ENCODE measurements around the gene RNF43.
"Not testable (repeated sequence)": the region's sequence is repeated elsewhere in the genome, so short reads cannot be mapped to it uniquely, and the experiment has no call there.

The RNF43 gene

DNA sequence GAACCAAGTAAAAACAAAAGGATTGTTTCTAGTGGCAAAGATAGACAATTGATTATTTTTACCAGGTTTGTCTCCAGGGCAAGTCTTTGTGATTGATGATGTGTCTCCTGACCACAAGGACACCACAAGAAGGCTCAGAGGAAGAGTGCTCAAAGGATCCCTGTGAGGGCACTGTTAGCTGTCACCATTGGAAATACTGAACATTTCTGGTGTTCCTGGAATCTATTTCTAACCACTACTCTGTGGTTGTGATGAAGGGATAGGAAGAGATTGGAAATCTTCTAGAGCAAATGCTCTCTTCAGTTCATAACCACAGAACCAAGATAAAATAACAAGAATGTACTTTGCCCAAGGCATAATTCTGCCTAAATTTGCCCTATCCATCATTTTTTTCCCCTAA, 15.3 kb downstream of the RNF43 start:
- no peak overlapping the region for H3K9ac ChIP-seq (ENCODE audit: low read length)
- no peak overlapping the region for H3K4me3 ChIP-seq (ENCODE audit: low read length)
- H3K27me3 ChIP-seq (ENCODE audit: control insufficient read depth, insufficient read depth, low read length) = no peaks in the 10 kb centered on the region
- no peaks in the 10 kb centered on the region for H3K9me3 ChIP-seq (ENCODE audit: control insufficient read depth, low read length)
- H3K4me1 ChIP-seq (ENCODE audit: control insufficient read depth, insufficient read depth, low read length) = peaks cover 20% of the 10 kb centered on the region
- no peaks in the 10 kb centered on the region for H3K36me3 ChIP-seq (ENCODE audit: control insufficient read depth, insufficient read depth, low read length)

- Histone ChIP-seq H3K4me1 (ENCODE audit: control insufficient read depth, insufficient read depth, low read length) (peaks cover 20% of the 10 kb centered on the region), H3K9me3 (ENCODE audit: control insufficient read depth, low read length) (no peaks in the 10 kb centered on the region), H3K36me3 (ENCODE audit: control insufficient read depth, insufficient read depth, low read length) (no peaks in the 10 kb centered on the region), H3K9ac (ENCODE audit: low read length) (no peak overlapping the region), H3K4me3 (ENCODE audit: low read length) (no peak overlapping the region), H3K27me3 (ENCODE audit: control insufficient read depth, insufficient read depth, low read length) (no peaks in the 10 kb centered on the region)
Observed at GRCh38 chr17:58401287-58401686, 16.0 kb downstream of the RNF43 start.

DNA sequence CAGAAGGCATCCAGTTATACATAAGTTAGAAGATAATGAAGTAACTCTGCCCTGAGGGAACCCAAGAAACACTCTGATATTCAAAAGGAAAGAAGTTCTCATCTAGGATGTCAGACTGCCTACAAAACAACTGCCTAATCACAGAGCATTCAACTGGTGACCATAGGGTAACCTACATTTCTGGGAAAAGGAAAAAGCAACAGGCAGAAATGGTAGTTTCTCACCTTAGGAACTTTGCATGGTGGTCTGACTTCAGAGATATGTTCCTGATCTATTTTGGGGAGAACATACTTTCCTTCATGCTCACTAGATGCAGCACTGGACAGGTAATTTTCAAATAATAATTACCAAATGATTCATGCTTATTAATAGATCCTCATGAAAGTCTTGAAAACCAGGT, 16.5 kb downstream of the RNF43 start:
- Histone ChIP-seq H3K4me3 (ENCODE audit: low read length) (no peak overlapping the region), H3K9me3 (ENCODE audit: control insufficient read depth, low read length) (no peaks in the 10 kb centered on the region), H3K27me3 (ENCODE audit: control insufficient read depth, insufficient read depth, low read length) (no peaks in the 10 kb centered on the region), H3K36me3 (ENCODE audit: control insufficient read depth, insufficient read depth, low read length) (no peaks in the 10 kb centered on the region), H3K9ac (ENCODE audit: low read length) (no peak overlapping the region), H3K4me1 (ENCODE audit: control insufficient read depth, insufficient read depth, low read length) (peaks cover 20% of the 10 kb centered on the region)

DNA sequence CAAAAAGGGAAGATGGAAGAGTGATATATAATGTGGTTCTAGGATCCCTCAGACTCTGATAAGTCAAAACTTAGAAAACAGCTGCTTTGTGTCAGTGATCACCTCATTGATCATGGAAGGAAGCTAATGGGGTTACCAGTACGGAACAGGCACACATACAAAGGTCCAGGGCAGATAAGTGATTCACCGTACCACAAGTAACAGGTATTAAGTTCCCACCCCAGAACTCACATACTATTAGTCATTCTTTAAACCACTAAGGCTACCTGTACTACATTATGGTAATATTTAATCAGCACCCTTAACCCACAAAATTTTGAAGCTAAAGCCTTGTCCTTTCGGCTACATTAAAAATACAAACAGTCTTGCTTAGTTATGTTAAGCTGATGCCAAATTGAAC, 17.4 kb downstream of the RNF43 start:
- H3K9me3 ChIP-seq (ENCODE audit: control insufficient read depth, low read length) = no peaks in the 10 kb centered on the region
- no peaks in the 10 kb centered on the region for H3K36me3 ChIP-seq (ENCODE audit: control insufficient read depth, insufficient read depth, low read length)
- H3K27me3 ChIP-seq (ENCODE audit: control insufficient read depth, insufficient read depth, low read length) = no peaks in the 10 kb centered on the region
- H3K4me1 ChIP-seq (ENCODE audit: control insufficient read depth, insufficient read depth, low read length) = peaks cover 26% of the 10 kb centered on the region
- no peak overlapping the region for H3K4me3 ChIP-seq (ENCODE audit: low read length)
- no peak overlapping the region for H3K9ac ChIP-seq (ENCODE audit: low read length)

- Histone ChIP-seq H3K9ac (ENCODE audit: low read length) (no peak overlapping the region), H3K4me1 (ENCODE audit: control insufficient read depth, insufficient read depth, low read length) (peaks cover 37% of the 10 kb centered on the region), H3K27me3 (ENCODE audit: control insufficient read depth, insufficient read depth, low read length) (no peaks in the 10 kb centered on the region)
Observed at GRCh38 chr17:58398574-58399266, 18.6 kb downstream of the RNF43 start.

GRCh38 chr17:58397421-58397820, 19.9 kb downstream of the RNF43 start:
- H3K4me1 ChIP-seq (ENCODE audit: control insufficient read depth, insufficient read depth, low read length) = peaks cover 37% of the 10 kb centered on the region
- not testable (repeated sequence) for H3K9ac ChIP-seq (ENCODE audit: low read length); H3K27me3 ChIP-seq (ENCODE audit: control insufficient read depth, insufficient read depth, low read length); H3K36me3 ChIP-seq (ENCODE audit: control insufficient read depth, insufficient read depth, low read length); H3K9me3 ChIP-seq (ENCODE audit: control insufficient read depth, low read length); H3K4me3 ChIP-seq (ENCODE audit: low read length)

More at GRCh38 chr17:58398574-58399266, 18.6 kb downstream of the RNF43 start:
- no peaks in the 10 kb centered on the region for H3K9me3 ChIP-seq (ENCODE audit: control insufficient read depth, low read length)
- no peaks in the 10 kb centered on the region for H3K36me3 ChIP-seq (ENCODE audit: control insufficient read depth, insufficient read depth, low read length)
- no peak overlapping the region for H3K4me3 ChIP-seq (ENCODE audit: low read length)

DNA sequence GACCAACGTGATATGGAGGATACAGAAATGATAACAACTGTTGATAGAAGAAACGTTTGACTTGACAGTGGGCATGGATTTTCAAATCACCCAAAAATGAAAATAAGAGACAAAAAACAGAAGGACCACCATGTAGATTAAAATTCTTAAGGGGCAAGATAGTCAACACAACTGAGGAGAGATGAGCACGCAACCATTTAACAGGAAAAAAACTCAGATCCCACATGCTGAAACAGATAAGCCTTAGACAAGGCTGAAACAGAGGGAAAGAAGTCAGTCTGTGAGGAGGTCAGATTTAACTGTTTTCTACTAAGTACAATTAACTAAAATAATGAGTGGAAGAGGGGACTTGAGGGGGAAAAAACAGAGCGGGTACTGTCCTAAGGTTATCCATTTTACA, 21.2 kb downstream of the RNF43 start:
- Histone ChIP-seq H3K9me3 (ENCODE audit: control insufficient read depth, low read length) (no peaks in the 10 kb centered on the region), H3K36me3 (ENCODE audit: control insufficient read depth, insufficient read depth, low read length) (no peaks in the 10 kb centered on the region), H3K27me3 (ENCODE audit: control insufficient read depth, insufficient read depth, low read length) (no peaks in the 10 kb centered on the region), H3K4me3 (ENCODE audit: low read length) (no peak overlapping the region), H3K4me1 (ENCODE audit: control insufficient read depth, insufficient read depth, low read length) (peaks cover 44% of the 10 kb centered on the region), H3K9ac (ENCODE audit: low read length) (no peak overlapping the region)

GRCh38 chr17:58394534-58395223, 22.7 kb downstream of the RNF43 start:
- peaks cover 36% of the 10 kb centered on the region for H3K4me1 ChIP-seq (ENCODE audit: control insufficient read depth, insufficient read depth, low read length)
- no peaks in the 10 kb centered on the region for H3K36me3 ChIP-seq (ENCODE audit: control insufficient read depth, insufficient read depth, low read length)
- H3K27me3 ChIP-seq (ENCODE audit: control insufficient read depth, insufficient read depth, low read length) = no peaks in the 10 kb centered on the region
- no peak overlapping the region for H3K4me3 ChIP-seq (ENCODE audit: low read length)
- H3K9me3 ChIP-seq (ENCODE audit: control insufficient read depth, low read length) = no peaks in the 10 kb centered on the region
- no peak overlapping the region for H3K9ac ChIP-seq (ENCODE audit: low read length)

DNA sequence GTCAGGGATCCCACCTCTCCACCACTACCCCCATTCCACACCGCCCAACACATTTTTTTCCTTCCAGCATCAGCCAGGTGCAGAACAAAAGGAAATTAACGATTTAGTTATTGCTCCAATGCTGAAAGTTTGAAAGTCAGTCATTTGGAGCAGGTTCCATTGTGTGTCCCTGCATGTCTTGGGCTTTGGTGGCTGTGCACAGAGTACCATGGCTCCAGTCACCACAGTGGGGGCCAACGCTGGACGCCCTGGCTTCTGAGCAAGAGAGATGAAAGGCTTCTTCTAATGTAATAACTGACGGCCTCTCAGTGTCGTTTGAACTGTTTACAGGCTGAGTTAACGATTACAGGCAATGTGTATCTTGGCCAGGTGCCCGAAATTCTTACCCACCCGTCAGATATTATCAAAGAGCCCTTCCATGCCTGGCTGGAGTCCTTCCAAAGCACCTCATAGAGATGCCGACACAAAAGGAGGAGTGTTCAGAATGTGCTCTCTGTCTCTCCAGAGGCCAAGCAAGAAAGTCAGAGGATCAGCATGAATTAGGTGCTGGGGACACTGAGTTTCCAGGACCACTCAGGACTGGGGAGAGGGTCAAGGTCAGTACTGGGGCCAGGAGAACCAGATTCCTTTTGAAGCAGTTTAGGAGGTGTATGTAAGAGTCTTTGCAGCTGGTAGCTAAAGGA, 25.9 kb downstream of the RNF43 start:
- Histone ChIP-seq H3K9ac (ENCODE audit: low read length) (no peak overlapping the region), H3K27me3 (ENCODE audit: control insufficient read depth, insufficient read depth, low read length) (no peaks in the 10 kb centered on the region), H3K4me3 (ENCODE audit: low read length) (no peak overlapping the region), H3K4me1 (ENCODE audit: control insufficient read depth, insufficient read depth, low read length) (peaks cover 50% of the 10 kb centered on the region), H3K36me3 (ENCODE audit: control insufficient read depth, insufficient read depth, low read length) (no peaks in the 10 kb centered on the region), H3K9me3 (ENCODE audit: control insufficient read depth, low read length) (no peaks in the 10 kb centered on the region)

DNA sequence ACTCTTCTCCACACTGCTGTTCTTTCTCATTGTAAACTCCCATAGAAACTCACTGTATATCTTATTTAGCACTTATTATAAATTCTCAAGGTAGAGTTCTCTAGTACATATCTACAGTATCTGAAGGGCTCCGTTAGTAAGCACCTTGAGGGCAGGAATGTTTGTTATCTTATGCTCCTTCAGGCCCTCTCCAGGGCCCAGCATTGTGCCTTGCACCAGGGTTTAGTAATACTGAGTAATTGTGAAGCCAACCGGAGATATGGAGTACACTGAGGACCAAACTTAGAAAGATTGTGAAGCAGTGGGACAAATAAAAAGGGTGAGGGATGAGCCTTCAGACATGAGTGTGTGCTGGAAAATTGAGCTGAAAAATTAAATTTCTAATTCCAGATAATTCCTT, 26.4 kb downstream of the RNF43 start:
- Histone ChIP-seq H3K27me3 (ENCODE audit: control insufficient read depth, insufficient read depth, low read length) (no peaks in the 10 kb centered on the region), H3K36me3 (ENCODE audit: control insufficient read depth, insufficient read depth, low read length) (no peaks in the 10 kb centered on the region), H3K9me3 (ENCODE audit: control insufficient read depth, low read length) (no peaks in the 10 kb centered on the region), H3K9ac (ENCODE audit: low read length) (no peak overlapping the region), H3K4me1 (ENCODE audit: control insufficient read depth, insufficient read depth, low read length) (peaks cover 50% of the 10 kb centered on the region), H3K4me3 (ENCODE audit: low read length) (no peak overlapping the region)

DNA sequence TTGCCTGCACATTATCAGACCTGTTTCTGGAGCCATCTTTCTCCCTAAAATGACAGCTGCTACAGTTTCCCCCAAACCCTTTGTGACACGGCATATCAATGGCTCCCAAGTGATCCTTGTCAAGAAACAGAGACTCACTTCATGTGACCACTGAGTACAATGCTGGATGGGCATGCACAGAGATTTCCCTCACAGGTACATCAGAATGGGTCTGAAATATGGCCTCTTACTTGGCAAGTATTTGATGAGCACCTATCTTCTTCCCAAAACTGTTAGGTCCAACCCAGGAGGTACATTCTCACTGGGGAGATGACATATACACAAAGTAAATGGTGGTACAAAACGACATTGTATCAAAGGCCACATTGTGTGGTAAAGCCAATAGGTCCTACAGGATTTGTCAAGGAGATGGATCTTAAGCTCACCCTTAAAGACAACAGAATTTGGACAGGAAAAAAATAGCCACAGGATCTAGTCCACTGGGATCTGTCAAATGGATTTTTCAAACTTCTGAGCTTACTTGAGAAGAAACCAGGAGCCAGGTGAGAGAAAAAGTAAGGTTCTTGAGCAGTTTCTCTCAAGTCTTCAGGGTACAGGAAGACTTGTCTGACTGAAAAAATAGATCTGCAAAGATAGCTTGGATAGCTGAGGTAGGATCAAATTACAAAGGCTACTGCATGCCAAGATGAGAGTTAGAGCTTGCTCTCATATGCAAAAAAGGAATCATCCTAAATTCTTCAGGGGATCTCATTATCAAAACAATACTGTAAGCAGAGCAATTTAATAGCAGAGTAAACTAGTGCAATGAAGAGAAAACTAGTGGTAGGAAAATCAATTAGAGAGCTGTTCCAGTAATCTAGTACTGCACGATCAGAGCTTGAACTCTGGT, 28.8 kb downstream of the RNF43 start:
- H3K36me3 ChIP-seq (ENCODE audit: control insufficient read depth, insufficient read depth, low read length) = no peaks in the 10 kb centered on the region
- H3K9me3 ChIP-seq (ENCODE audit: control insufficient read depth, low read length) = no peaks in the 10 kb centered on the region
- H3K4me1 ChIP-seq (ENCODE audit: control insufficient read depth, insufficient read depth, low read length) = peaks cover 53% of the 10 kb centered on the region
- H3K27me3 ChIP-seq (ENCODE audit: control insufficient read depth, insufficient read depth, low read length) = no peaks in the 10 kb centered on the region
- no peak overlapping the region for H3K4me3 ChIP-seq (ENCODE audit: low read length)
- no peak overlapping the region for H3K9ac ChIP-seq (ENCODE audit: low read length)
